SK-N-SH (cell line): ENCODE measurements around the gene PCNX2.

Source experiments
- ELF1 ChIP-seq: IDR thresholded peaks from 2 replicates; pipeline ENCODE4 v1.4.0; 2012
- GATA2 ChIP-seq: sonication (generic); formaldehyde crosslinking; IDR thresholded peaks from 2 replicates; pipeline ENCODE4 v1.5.0; 2020; ENCODE audit warnings: mild to moderate bottlenecking, missing genetic modification reagents
- MEF2A ChIP-seq: IDR thresholded peaks from 2 replicates; pipeline ENCODE4 v1.4.0; 2012; ENCODE audit warnings: low read depth, borderline replicate concordance
- MXI1 ChIP-seq: IDR thresholded peaks from 2 replicates; pipeline ENCODE4 v1.6.1; 2012; ENCODE audit warnings: mild to moderate bottlenecking, low read depth, low read length, improper control_type of control experiment
- NRF1 ChIP-seq: IDR thresholded peaks from 2 replicates; pipeline ENCODE4 v1.6.1; 2012; ENCODE audit warnings: low read depth, mild to moderate bottlenecking, low read length
- POLR2AphosphoS5 ChIP-seq: IDR thresholded peaks from 2 replicates; pipeline ENCODE4 v1.6.1; 2012; ENCODE audit warnings: low read depth, low read length
- SIN3A ChIP-seq: IDR thresholded peaks from 2 replicates; pipeline ENCODE4 v1.6.1; 2012; ENCODE audit warnings: low read depth, mild to moderate bottlenecking, low read length, moderate library complexity, borderline replicate concordance
- SMC3 ChIP-seq: IDR thresholded peaks from 2 replicates; pipeline ENCODE4 v1.6.1; 2012; ENCODE audit warnings: low read depth, low read length, improper control_type of control experiment
- TF ChIP-seq, protein P1 (sequence below): fragments of 200-600 bp; sonication (generic); IDR thresholded peaks from 2 replicates; pipeline ENCODE4 v1.6.1; 2017; ENCODE audit warnings: antibody characterized with exemption, mild to moderate bottlenecking, moderate library complexity
- TF ChIP-seq, protein P2 (sequence below): fragments of 150-350 bp; IDR thresholded peaks from 2 replicates; pipeline ENCODE4 v1.6.1; 2017; ENCODE audit warnings: antibody characterized with exemption, low read length, low read depth, borderline replicate concordance
- TF ChIP-seq, protein P3 (sequence below): IDR thresholded peaks from 2 replicates; pipeline ENCODE4 v1.4.0; 2012; ENCODE audit warnings: low read depth
- TF ChIP-seq, protein P4 (sequence below): IDR thresholded peaks from 2 replicates; pipeline ENCODE4 v1.4.0; 2012; ENCODE audit warnings: low read depth, borderline replicate concordance

- TF ChIP-seq, protein P1, sequence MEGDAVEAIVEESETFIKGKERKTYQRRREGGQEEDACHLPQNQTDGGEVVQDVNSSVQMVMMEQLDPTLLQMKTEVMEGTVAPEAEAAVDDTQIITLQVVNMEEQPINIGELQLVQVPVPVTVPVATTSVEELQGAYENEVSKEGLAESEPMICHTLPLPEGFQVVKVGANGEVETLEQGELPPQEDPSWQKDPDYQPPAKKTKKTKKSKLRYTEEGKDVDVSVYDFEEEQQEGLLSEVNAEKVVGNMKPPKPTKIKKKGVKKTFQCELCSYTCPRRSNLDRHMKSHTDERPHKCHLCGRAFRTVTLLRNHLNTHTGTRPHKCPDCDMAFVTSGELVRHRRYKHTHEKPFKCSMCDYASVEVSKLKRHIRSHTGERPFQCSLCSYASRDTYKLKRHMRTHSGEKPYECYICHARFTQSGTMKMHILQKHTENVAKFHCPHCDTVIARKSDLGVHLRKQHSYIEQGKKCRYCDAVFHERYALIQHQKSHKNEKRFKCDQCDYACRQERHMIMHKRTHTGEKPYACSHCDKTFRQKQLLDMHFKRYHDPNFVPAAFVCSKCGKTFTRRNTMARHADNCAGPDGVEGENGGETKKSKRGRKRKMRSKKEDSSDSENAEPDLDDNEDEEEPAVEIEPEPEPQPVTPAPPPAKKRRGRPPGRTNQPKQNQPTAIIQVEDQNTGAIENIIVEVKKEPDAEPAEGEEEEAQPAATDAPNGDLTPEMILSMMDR, result no peak
- TF ChIP-seq SIN3A, result no peak
- TF ChIP-seq, protein P2, sequence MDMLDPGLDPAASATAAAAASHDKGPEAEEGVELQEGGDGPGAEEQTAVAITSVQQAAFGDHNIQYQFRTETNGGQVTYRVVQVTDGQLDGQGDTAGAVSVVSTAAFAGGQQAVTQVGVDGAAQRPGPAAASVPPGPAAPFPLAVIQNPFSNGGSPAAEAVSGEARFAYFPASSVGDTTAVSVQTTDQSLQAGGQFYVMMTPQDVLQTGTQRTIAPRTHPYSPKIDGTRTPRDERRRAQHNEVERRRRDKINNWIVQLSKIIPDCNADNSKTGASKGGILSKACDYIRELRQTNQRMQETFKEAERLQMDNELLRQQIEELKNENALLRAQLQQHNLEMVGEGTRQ, result no peak
- no peak for TF ChIP-seq MXI1
- no peak for TF ChIP-seq MEF2A
- TF ChIP-seq, protein P3, sequence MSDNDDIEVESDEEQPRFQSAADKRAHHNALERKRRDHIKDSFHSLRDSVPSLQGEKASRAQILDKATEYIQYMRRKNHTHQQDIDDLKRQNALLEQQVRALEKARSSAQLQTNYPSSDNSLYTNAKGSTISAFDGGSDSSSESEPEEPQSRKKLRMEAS, result no peak
- TF ChIP-seq, protein P4, sequence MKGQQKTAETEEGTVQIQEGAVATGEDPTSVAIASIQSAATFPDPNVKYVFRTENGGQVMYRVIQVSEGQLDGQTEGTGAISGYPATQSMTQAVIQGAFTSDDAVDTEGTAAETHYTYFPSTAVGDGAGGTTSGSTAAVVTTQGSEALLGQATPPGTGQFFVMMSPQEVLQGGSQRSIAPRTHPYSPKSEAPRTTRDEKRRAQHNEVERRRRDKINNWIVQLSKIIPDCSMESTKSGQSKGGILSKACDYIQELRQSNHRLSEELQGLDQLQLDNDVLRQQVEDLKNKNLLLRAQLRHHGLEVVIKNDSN, result no peak
- no peak for TF ChIP-seq GATA2 (CRISPR knock-in tag)
- TF ChIP-seq POLR2AphosphoS5, result no peak
- TF ChIP-seq SMC3, result no peak
- no peak for TF ChIP-seq ELF1
- TF ChIP-seq NRF1, result no peak
Measured at GRCh38 chr1:232958067-232958466, 337.5 kb downstream of the PCNX2 start.
